HG03565 (cell line): ENCODE data around the gene NUP98.

Source experiments
- ATAC-seq: cut with Tn5 transposase; IDR thresholded peaks from one replicate; pipeline ENCODE4 v1.9.1; 2021; ENCODE audit warnings: mild to moderate bottlenecking, moderate library complexity; ENCODE audit not compliant: unreplicated experiment

Gene NUP98

DNA sequence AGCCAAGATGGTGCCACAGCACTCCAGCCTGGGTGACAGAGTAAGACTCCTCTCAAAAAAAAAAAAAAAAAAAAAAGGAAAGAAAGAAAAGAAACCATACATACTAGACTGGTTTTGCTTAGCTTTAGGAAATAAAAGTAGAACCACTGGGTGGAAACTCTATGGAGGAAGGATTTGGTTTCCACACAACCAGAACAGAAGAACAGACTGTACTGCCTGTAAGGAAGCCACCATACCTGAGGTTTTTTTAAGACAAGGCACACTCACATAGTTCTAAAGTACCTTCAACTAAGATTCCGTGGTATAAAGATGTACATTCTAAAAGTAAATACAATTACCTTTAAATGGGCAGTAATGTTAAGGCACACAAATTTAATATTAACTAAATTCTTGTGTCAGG is 58.6 kb downstream of the NUP98 start:
- ATAC-seq = no peak

DNA sequence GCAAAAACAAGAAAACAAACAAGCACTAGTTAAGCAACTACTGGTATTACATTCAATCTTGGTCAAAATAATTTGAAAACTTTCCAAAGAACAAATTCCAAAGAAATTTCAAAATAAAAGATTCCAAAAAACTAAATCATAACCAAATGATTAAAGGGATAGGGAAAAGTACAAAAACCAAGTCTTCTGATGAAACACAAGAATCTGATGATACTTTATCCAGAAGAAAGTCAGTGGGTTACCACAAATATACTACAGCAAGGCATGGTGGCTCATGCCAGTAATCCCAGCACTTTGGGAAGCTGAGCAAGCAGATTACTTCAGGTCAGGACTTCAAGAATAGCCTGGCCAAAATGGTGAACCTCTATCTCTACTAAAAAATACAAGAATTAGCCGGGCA is 59.1 kb downstream of the NUP98 start:
- no peak for ATAC-seq

DNA sequence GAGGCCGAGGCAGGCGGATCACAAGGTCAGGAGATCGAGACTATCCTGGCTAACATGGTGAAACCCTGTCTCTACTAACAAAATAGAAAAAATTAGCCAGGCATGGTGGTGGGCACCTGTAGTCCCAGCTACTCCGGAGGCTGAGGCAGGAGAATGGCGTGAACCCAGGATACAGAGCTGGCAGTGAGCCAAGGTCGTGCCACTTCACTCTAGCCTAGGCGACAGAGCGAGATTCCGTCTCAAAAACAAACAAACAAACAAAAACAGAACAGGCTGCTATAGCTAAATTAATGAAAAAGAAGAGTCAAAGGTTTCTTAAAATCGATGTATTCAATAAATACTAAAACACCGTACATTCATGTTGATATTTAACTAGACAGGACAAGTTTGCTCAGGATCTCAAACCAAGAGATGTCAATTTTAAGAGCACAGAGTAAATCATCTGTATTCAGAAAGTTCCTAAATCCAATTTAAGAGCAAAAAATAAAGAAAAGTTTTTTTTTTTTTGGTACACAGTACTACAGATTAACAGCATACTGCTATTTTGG is 59.9 kb downstream of the NUP98 start:
- ATAC-seq = no peak

- no peak for ATAC-seq
Observed at GRCh38 chr11:3736816-3737215, 60.5 kb downstream of the NUP98 start.

- no peak for ATAC-seq
Observed at GRCh38 chr11:3735827-3736226, 61.5 kb downstream of the NUP98 start.

- no peak for ATAC-seq
Observed at GRCh38 chr11:3732671-3733436, 64.5 kb downstream of the NUP98 start.

DNA sequence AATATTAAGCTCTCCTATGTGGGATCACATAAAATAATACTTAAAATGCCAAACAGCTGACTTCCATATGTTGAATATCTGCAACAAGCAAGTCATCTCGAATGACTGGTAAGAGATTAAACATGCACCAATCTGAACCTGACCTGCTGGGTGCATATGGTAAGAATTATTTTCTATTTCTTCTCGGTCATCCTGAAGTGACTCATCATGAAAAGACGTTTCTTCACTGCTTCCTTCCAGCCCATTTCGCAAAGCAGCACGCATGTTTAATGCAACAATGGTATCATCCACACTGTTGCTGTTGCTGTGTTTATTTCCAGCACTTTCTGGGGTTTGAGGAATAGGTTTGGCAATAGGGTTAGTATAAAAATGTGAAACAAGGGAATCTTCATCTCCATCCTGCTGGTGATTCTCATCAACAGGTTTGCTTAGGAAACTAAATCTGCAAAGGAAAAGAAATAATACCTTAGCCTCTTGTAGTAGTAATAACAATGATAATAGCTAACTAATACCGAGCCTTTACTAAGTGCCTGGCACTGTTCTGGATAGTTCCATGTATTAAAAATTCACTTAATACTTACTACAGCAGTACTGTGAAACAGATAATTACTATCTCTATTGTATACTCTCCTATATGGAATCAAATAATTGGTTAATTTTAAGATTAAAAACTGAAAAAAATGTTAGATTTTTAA is 74.2 kb downstream of the NUP98 start:
- ATAC-seq = no peak

DNA sequence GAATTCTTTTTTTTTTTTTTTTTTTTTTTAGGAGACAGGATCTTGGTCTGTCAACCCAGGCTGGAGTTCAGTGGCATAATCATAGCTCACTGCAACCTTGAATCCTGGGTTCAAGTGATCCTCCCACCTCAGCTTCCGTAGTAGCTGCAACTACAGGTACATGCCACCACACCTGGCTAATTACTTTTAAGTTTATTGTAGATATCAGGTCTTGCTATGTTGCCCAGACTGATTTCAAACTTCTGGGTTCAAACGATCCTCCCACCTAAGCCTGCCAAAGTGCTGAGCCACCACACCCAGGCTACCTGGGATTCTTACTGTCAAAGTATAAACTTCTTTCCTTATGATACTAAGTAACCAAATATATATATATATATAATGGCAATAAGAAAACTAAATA is 75.3 kb downstream of the NUP98 start:
- ATAC-seq = no peak

- no peak for ATAC-seq
Observed at GRCh38 chr11:3720997-3721396, 76.4 kb downstream of the NUP98 start.

GRCh38 chr11:3712274-3712673 is 85.1 kb downstream of the NUP98 start:
- no peak for ATAC-seq

- no peak for ATAC-seq
Observed at GRCh38 chr11:3710485-3711259, 86.7 kb downstream of the NUP98 start.

GRCh38 chr11:3709977-3710376 is 87.4 kb downstream of the NUP98 start:
- ATAC-seq = no peak

DNA sequence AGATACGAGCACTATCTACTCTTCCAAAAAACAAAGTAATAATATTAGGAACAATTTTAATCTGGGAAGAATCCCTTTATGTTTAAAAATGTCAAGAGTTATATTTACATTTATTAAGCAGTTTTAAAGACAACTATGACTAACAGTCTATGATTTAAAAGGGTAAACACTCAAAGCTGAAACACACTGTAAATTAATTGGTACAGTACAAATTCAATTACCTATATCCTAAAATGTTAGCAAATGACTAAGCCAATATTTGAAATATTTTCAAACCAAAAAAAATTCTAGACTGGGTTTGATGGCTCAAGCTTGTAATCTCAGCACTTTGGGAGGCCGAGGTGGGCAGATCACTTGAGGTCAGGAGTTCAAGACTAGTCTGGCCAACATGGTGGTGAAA is 90.2 kb downstream of the NUP98 start:
- ATAC-seq = no peak

DNA sequence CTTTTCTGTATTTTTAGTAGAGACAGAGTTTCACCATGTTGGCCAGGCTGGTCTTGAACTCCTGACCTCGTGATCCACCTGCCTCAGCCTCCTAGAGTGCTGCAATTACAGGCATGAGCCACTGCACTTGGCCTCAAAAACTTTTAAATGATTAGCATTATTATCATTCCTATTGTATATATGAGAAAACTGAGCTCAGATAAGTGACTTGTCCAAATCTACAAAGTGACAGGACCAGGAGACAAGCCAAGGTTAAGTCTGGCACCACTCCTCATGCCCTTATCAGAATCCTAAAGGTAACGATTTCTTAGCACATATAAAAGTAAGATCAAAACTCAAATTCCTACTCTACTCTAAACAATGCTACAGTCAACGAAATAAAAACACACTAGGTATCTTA is 94.0 kb downstream of the NUP98 start:
- ATAC-seq = no peak

DNA sequence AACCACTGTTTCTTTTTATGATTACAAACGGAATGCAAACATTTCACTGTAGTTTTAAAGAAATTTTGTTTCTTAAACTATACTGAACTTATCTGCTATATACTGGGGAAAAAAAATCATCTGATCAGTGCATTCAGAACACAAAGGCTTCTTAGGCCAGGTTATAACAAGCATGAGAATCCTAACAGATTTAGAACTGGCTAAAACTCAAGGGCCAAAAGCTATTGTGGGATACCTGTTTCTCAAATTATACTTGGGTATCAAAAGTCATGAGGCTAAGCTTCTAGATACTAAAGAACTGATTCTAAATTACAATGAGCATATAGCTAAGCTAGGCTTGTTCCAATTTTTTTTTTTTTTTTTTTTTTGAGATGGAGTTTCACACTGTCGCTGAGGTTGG is 96.4 kb downstream of the NUP98 start:
- ATAC-seq = no peak

DNA sequence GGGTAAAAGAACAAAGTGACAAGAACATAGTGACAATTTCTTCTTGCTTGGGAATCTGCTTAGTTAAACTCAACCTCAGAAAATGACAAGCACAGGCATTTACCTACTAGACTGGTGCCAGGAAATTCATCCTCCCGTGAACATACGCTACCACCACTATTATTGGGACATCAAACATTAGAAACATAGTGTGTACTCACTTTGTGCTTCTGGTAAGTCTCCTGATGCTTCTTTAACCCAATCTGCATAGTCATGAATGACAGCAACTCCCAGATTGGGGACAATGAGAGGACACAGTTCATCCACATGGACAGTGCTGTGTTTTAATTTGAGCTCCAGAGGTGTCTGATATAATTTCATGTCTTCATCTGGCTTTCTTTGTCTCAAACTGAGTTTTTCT is 96.9 kb downstream of the NUP98 start:
- ATAC-seq = no peak

DNA sequence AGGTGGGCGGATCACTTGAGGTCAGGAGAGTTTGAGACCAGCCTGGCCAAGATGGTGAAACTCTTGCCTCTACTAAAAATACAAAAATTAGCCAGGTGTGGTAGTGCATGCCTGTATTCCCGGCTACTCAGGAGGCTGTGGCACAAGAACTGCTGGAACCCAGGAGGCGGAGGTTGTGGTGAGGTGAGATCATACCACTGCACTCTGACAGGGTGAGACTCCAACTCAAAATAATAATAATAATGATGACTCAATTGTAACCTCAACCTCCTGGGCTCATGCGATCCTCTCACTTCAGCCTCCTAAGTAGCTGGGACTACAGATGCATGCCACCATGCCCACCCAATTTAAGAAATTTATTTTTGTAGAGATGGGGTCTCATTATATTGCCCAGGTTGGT is 110.6 kb downstream of the NUP98 start:
- no peak for ATAC-seq

GRCh38 chr11:3685923-3686322 is 111.4 kb downstream of the NUP98 start:
- no peak for ATAC-seq

DNA sequence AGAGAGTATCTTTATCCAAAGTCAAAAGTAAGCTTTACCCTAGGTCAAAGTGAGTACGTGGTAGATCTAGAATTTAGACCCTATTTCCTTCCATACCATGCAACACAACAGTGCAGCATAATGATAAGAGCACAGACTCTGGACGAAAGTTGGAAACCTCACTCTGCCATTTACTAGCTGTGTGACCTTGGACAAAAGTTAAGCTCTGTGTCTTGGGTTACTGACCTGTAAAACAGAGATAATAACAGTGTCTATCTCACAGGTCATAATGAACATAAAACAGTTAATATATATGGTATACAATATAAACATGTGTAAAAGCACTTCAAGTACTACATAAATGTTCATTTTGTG is 112.6 kb downstream of the NUP98 start:
- no peak for ATAC-seq

- no peak for ATAC-seq
Observed at GRCh38 chr11:3684129-3684818, 113.1 kb downstream of the NUP98 start.

- no peak for ATAC-seq
Observed at GRCh38 chr11:3683039-3683438, 114.3 kb downstream of the NUP98 start.
